AG04450 (cell line): Measurements from ENCODE around the gene SACS. TPM values are rescaled to one million over a fixed set of nuclear protein-coding genes. Genes with fewer than 3 reads are reported as not detected.

Source experiments
- CTCF ChIA-PET: fragments of 300-600, 350-600 bp; formaldehyde crosslinking; extraction: SDS; loops from one replicate; lab custom pipeline; 2022; ENCODE audit warnings: antibody characterized with exemption, inconsistent platforms; lab: Charles Lee
- POLR2A ChIA-PET: fragments of 350-600 bp; formaldehyde crosslinking; extraction: SDS; loops from one replicate; lab custom pipeline; 2021; ENCODE audit warnings: antibody characterized with exemption, inconsistent platforms; lab: Yijun Ruan, JAX
- DNase-seq: peaks from one replicate; pipeline ENCODE4 v3.0.0-alpha.2; 2011; ENCODE audit warnings: low read depth, low spot score
- H3K27ac ChIP-seq: one replicate; pipeline ENCODE4 v1.5.1; 2012; ENCODE audit warnings: low read depth, low read length, control low read depth
- H3K27me3 ChIP-seq: one replicate; pipeline ENCODE4 v1.6.0; 2012; ENCODE audit warnings: low read length; ENCODE audit not compliant: control insufficient read depth, insufficient read depth
- H3K4me3 ChIP-seq: 2 replicates; pipeline ENCODE4 v1.5.1; 2011; ENCODE audit warnings: mild to moderate bottlenecking, low read depth, low read length, control low read depth
- H3K9me3 ChIP-seq: 2 replicates; pipeline ENCODE4 v1.5.1; 2012; ENCODE audit warnings: low read length; ENCODE audit not compliant: control insufficient read depth, insufficient read depth
- polyA plus RNA-seq: library from polyadenylated mRNA; depleted of rRNA; stranded (reverse); fragments of >200 nt; gene quantifications from 2 replicates; pipeline ENCODE4 v1.2.3, GENCODE V29; 2011
- TF ChIP-seq, protein P1 (sequence below): IDR thresholded peaks from 2 replicates; pipeline ENCODE4 v1.5.1; 2011; ENCODE audit warnings: low read depth, low read length, control low read depth, inconsistent platforms

The SACS gene
- polyA plus RNA-seq, 1 experiment = 53.9 TPM

DNA sequence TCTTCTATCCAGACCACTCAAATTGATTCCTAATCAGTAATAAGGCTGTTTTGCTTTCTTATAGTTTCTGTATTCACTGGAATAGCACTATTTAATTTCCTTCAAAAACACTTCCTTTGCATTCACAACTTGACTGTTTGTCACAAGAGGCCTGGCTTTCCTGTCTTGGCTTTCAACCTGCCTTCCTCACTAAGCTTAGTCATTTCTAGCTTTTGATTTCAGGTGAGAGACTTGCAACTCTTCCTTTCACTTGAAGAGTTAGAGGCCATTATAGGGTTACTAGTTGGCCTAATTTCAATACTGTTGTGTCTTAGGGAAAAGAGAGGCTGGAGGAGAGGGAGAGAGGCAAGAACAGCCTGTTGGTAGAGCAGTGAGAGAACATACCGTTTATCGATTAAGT, 47.0 kb downstream of the SACS start:
- TF ChIP-seq, protein P1, sequence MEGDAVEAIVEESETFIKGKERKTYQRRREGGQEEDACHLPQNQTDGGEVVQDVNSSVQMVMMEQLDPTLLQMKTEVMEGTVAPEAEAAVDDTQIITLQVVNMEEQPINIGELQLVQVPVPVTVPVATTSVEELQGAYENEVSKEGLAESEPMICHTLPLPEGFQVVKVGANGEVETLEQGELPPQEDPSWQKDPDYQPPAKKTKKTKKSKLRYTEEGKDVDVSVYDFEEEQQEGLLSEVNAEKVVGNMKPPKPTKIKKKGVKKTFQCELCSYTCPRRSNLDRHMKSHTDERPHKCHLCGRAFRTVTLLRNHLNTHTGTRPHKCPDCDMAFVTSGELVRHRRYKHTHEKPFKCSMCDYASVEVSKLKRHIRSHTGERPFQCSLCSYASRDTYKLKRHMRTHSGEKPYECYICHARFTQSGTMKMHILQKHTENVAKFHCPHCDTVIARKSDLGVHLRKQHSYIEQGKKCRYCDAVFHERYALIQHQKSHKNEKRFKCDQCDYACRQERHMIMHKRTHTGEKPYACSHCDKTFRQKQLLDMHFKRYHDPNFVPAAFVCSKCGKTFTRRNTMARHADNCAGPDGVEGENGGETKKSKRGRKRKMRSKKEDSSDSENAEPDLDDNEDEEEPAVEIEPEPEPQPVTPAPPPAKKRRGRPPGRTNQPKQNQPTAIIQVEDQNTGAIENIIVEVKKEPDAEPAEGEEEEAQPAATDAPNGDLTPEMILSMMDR = no peak
- ChIA-PET POLR2A (no interaction called here), CTCF (interaction anchor here (0.6 kb wide), 1 partner anchor 14 kb away, joined by 5 read pairs; no protein-coding TSS in a partner anchor)
- H3K27ac ChIP-seq = no peak overlapping the region
- no peak overlapping the region for H3K4me3 ChIP-seq
- DNase-seq = no peak
- H3K27me3 ChIP-seq = no peaks in the 10 kb centered on the region
- no peaks in the 10 kb centered on the region; the same call in 1 of the 2 replicates for H3K9me3 ChIP-seq

DNA sequence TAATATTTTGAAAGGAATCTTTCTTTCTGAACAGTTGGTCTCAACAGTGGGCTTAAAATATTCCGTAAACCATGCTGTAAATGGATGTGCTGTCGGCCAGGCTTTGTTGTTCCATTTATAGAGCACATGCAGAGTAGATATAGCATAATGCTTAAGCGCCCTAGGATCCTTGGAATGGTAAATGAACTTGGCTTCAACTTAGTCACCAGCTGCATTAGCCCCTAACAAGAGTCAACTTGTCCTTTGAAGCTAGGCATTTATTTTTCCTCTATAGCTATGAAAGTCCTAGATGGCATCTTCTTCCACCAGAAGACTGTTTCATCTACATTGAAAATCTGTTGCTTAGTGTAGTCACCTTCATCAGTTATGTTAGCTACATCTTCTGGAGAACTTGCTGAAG, 47.6 kb downstream of the SACS start:
- CTCF ChIA-PET = interaction anchor here (0.7 kb wide), 1 partner anchor 503 kb away, joined by 3 read pairs; the partner anchor contains the start of gene MIPEP
- H3K4me3 ChIP-seq = no peak overlapping the region
- TF ChIP-seq, protein P1 = no peak
- no peaks in the 10 kb centered on the region for H3K27me3 ChIP-seq
- DNase-seq = no peak
- no peak overlapping the region for H3K27ac ChIP-seq
- POLR2A ChIA-PET = no interaction called here
- H3K9me3 ChIP-seq = no peaks in the 10 kb centered on the region; the same call in 1 of the 2 replicates

DNA sequence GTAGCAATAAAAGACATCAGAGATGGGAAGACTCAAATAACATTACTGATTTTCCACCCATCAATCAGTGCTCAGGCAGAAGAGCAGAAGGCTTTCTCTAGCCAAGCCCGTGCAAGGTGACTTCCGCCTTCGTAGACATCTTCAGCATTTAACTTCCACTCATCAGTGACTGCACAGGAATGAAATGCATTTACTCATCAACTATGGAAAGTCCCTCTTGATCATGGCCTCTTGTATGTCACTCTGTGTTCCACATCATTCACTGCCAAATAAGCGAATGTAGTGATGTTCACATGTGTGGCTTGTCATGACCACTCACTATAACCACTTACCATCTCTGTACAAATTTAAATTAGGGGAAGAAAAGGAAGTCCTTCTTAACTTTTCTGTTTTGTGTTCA, 49.4 kb downstream of the SACS start:
- POLR2A ChIA-PET = no interaction called here
- CTCF ChIA-PET = no interaction called here
- Histone ChIP-seq H3K27me3 (no peaks in the 10 kb centered on the region), H3K4me3 (no peak overlapping the region), H3K9me3 (no peaks in the 10 kb centered on the region; the same call in 1 of the 2 replicates), H3K27ac (no peak overlapping the region)
- TF ChIP-seq, protein P1 = no peak
- no peak for DNase-seq

DNA sequence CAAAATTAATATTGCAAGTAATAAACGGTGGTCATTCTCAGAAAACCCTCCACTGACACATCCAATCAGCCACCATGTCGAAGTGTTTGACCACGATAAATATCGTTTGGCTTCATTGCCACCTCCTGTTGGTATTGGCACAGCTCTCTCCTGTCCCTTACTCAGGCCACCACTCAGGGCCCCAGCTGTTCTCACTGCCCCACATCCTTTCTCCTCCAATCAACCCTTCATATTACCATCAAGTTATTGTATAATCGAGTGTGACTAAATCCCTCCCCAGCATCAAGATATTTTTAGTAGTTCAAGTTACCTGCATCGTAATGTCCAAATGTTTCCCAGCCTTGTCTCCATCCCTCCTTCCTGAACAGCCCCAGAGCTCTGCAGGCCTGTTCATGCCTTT, 50.4 kb downstream of the SACS start:
- no peak overlapping the region for H3K4me3 ChIP-seq
- TF ChIP-seq, protein P1 = no peak
- DNase-seq = no peak
- H3K27me3 ChIP-seq = no peaks in the 10 kb centered on the region
- ChIA-PET POLR2A (interaction anchor here (0.7 kb wide), 1 partner anchor 487 kb away, joined by 4 read pairs; no protein-coding TSS in a partner anchor), CTCF (interaction anchor here (0.6 kb wide), 1 partner anchor 921 kb away, joined by 4 read pairs; no protein-coding TSS in a partner anchor)
- H3K27ac ChIP-seq = no peak overlapping the region
- no peaks in the 10 kb centered on the region; the same call in 1 of the 2 replicates for H3K9me3 ChIP-seq

DNA sequence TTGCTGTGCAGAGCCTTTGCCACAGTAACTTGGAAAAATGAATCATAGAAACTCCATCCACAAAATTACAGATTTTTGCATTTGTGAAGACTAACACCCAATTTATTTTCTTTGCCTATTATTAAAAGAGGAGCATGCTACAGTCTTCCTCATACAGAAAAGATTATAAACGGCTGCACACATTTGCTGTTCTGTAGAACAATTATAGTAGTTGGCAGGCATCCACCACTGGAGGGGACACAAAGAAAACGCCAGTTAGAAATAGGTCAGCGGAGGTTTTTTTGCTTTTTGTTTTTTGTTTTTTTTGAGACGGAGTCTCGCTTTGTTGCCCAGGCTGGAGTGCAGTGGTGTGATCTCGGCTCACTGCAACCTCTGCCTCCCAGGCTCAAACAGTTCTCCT, 51.6 kb downstream of the SACS start:
- POLR2A ChIA-PET = no interaction called here
- Histone ChIP-seq H3K27me3 (no peaks in the 10 kb centered on the region), H3K9me3 (no peaks in the 10 kb centered on the region), H3K27ac (no peak overlapping the region), H3K4me3 (no peak overlapping the region)
- TF ChIP-seq, protein P1 = no peak
- no peak for DNase-seq
- CTCF ChIA-PET = no interaction called here
